Left ventricle myocardium superior (tissue), 1 donor: Measurements from ENCODE around the gene SLC45A1. TPM values are rescaled to one million over a fixed set of nuclear protein-coding genes. Genes with fewer than 3 reads are reported as not detected.

ENCODE experiments used
- ATAC-seq: fragments of 200-7000 bp; cut with Tn5 transposase; one replicate; pipeline ENCODE4 v1.9.1; 2020; ENCODE audit warnings: mild to moderate bottlenecking, moderate library complexity
- DNase-seq: peaks from one replicate; pipeline ENCODE4 v3.0.0-alpha.2; 2020
- intact Hi-C: fragments of 100-400 bp; cut with micrococcal nuclease; formaldehyde crosslinking; loops from one replicate; pipeline ENCODE4 v1.11.0; 2022
- total RNA-seq: library from RNA; stranded (reverse); fragmentation: NEBNext Ultra II Directional; extraction: Animal tissue kit (Norgen Biotek cat#: 25700); gene quantifications from one replicate; pipeline ENCODE4 v1.2.1, GENCODE V29; 2021
- donor health status: DM: no; HTN: yes; CAD: no; lungs with severe emphysema.

The SLC45A1 gene
- total RNA-seq, 1 donor from 2014 or later: 2.0 TPM

GRCh38 chr1:8303876-8304275, 14.0 kb upstream of the SLC45A1 start:
- ATAC-seq (no peak), DNase-seq (no peak)
- intact Hi-C loops: no loop called here

DNA sequence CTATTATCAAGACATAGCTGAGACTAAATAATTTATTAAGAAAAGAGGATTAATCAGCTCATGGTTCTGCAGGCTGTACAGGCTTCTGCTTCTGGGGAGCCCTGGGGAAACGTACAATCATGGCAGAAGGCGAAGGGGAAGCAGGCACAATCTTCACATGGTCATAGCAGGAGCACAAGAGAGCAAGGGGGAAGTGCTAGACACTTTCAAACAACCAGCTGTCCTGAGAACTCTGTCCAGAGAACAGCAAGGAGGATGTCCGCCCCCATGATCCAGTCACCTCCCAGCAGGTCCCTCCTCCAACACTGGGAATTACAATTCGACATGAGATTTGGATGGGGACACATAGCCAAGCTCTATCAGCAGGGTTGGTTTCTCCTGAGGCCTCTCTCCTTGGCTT, 10.3 kb upstream of the SLC45A1 start:
- ATAC-seq (no peak), DNase-seq (no peak)
- intact Hi-C loops: no loop called here

DNA sequence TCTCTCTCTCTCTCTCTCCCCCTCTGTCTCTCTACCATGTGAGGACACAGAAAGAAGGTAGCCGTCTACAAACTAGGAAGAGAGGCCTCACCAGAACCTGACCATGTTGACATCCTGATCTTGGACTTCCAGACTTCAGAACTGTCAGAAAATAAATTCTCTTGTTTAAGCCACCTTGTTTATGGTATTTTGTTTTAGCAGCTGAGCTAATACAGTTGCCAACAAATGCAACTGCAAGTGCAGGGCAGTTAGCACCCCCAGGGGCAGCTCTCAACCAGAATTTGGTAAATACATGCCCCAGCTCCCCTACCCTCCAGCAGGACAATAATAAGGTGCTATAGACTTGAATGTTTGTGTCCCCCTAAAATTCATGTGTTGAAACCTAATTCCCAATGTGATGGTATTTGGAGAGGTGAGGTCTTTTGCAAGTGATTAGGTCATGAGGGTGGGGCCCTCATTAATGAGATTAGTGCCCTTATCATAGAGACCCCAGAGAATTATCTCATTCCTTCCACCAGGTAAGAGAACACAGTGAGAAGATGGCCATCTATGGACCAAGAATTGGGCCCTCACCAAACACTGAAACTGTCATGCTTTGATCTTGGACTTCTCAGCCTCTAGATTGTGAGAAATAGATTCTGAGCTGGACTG, 6.7 kb upstream of the SLC45A1 start:
- intact Hi-C loops: loop anchor here (10.0 kb wide), 1 partner anchor 286 kb away; the partner anchor contains the start of gene ERRFI1
- no peak for ATAC-seq
- DNase-seq: no peak

DNA sequence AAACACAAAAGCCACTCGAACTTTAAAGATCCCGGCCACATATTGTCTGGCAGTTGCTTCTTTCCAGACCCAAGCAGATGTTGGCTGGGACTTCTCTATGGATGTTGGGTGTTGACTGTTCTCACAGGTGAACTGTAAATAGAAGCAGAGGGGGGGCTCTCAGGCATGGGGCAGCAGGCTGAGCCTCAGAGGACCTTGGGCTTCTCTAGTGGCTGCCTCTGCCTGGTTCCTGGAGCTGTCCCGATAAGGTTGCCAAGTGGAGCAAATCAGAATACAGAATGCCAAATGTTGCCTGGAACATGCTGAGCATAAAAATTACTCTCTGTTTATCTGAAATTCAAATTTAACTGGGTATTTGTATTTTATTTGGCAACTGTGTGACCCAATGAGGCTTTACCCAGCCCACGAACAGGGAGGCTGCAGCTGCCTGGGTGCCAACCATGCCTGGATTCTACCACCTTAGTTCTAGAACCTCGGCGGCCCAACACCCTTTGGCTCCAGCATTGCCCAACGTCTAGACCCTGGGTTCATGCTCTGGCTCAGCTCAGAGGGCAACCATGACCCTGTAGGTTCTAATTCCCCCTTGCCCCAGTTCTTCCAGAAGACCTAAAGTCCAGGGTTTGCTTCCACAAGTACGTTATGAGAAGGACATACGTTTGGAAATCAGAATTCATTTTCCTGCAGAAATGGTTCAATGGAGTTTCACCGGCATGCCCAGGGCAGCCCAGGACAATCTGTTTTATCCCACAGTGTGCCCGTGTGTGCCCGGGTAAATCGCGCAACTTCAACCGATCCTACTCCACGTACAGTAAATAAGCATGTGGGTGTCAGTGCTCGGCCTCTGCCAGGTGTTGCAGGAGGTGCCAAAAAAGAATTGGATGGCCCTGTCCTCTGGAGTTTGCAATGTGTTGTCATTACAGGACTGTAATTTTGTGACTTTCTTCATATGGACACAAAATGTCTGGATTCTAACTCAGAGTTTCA, 5.4 kb upstream of the SLC45A1 start:
- intact Hi-C loops: loop anchor here (10.0 kb wide), 1 partner anchor 288 kb away; the partner anchor contains the start of gene ERRFI1
- DNase-seq: peak; percentile 58
- ATAC-seq: peak; percentile 92

DNA sequence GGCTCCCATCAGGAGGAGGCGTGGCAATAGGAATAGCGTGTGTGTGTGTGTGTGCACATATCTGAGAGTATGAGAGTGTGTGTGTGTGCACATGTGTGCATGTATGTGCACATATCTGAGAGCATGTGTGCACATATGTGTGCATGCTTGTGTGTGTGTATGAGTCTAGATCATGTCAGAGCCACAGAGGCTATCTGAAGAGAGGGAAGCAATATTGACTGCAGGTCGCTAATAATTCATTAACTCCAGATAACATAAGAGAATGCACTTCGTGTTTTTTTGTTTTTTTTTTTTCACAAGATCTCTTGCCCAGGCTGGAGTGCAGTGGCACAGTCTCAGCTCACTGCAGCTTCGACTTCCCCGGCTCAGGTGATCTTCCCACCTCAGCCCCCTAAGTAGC, 4.7 kb upstream of the SLC45A1 start:
- no peak for ATAC-seq
- intact Hi-C loops: loop anchor here (10.0 kb wide), 1 partner anchor 288 kb away; the partner anchor contains the start of gene ERRFI1
- DNase-seq: no peak

DNA sequence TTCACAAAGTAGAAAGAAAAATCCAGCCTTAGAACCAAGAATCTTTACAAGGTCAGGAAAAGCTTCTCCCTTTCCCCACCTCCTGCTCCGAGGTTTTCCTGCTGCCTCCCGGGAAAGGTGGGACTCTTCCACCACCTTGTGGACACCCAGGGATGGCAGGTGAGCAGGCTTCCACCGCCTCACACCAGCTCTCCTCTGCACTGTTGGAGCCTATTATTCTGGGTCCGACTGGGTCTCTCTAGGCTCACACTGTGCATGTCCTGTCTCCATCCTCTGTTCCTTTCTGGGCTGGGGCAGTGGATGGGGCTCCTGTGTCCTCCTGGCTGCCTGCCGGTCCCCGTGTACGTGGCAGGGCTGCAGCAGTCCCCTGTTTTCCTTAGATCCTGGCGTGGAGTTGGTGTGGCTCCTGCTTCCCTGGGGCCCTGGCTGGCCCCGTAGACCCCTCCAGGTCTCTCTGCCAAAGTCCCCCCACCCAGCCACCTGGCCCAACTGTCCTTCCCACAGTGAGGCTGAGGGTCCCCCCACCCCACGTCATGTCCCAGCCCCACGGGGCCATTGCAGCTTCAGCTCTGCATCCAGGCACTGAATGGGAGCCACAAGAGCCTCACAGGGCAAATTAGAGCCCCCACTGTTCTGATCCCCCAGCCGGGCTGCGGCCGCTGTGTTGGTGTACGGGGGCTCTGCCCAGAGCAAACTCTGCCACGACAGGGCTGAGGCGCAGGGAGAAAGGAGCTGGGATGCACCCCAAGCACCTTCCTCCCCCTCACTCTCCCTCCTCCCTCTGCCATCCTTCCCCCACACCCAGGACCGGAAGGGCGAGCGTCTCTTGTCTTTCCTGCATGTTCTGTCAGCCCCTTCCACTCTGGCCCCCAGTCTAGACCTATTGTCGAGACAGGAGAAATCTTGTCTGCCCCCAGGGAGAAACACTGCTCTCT, 3.3 kb upstream of the SLC45A1 start:
- intact Hi-C loops: loop anchor here (10.0 kb wide), 1 partner anchor 290 kb away; the partner anchor contains the start of gene ERRFI1
- ATAC-seq: peak; percentile 72
- DNase-seq: peak; percentile 77

DNA sequence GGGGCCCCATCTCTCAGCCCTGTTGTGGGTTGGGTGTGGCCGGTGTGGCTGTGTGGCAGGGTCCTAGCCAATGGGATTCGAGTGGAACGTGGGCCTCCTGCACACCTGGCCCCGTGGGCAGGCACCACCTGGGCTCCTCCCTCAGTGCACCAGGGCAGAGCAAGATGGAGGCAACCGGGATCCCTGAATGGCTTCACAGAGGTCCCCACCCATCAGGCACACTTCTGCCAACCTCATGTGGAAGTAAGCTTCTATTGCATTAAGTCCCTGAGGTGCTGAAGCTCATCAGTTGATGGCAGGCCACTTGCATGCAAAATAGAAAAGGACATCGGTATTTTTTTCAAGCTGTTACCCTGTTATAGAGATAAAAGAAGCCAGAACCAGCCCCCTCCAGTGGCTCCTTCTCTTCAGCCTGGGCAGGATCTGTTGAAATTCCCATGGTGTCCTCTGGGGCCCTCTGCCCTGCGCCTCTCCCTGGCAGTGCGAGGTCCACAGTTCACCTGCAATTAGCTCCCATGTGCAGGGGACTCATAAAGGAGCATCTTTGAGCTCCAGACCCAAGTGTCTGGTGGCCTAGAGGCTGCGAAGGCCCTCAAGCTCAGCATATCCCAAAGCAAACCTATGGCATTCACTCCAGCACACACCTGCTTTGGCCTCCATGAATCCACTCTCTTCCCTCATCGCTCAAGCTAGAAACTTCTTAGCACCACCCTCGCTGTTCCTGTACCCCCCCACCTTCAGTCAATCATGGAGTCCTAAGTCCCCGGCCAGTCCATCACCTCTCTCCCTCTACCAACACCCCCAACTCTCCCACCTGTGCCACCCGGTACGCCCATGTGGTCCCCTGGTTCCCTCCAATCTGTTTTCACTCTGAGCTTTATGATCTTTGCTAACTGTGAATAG, 2.1 kb upstream of the SLC45A1 start:
- ATAC-seq (no peak), DNase-seq (no peak)
- intact Hi-C loops: loop anchor here (10.0 kb wide), 1 partner anchor 291 kb away; the partner anchor contains the start of gene ERRFI1

GRCh38 chr1:8318436-8318835, 522 bp downstream of the SLC45A1 start:
- intact Hi-C loops: loop anchor here (10.0 kb wide), 1 partner anchor 294 kb away; the partner anchor contains the start of gene ERRFI1
- ATAC-seq (no peak), DNase-seq (no peak)

DNA sequence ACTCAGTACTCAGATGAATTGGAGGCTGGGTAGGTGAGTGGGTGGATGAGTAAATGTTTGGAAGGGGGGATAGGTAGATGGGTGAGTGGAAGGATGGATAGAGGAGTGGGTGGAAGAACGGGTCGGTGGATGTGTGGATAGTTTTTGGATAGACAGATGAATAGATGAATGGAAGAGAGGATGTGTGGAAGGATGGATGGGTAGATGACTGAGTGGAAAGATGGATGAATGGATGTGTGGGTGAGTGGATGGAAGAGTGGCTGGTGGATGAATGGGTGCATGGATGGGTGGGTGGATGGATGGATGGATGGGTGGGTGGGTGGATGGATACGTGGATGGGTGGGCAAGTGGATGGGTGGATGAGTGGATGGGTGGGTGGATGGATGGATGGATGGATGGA, 3.7 kb downstream of the SLC45A1 start:
- intact Hi-C loops: no loop called here
- DNase-seq: no peak
- no peak for ATAC-seq

DNA sequence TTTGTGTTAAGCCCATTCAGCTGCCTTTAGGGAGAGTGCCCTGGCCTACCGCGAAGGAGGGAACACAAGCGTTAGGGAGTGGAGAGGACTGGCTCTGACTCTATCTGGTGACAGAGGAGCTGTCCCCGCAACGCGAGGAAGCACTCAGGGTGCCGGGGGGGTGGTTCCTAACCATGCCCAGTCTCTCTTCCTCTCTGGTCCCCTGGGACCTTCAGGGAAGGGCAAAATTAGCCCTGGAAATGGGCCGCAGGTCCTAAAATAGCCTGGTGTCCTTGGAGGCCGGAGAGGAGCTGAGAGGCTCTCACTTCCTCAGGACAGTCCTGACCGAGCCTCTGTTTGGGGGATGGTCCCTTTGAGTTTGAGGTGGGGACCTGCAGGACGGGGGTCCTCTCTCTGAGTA, 5.8 kb downstream of the SLC45A1 start:
- peak; percentile 95 for ATAC-seq
- DNase-seq: peak; percentile 74
- intact Hi-C loops: no loop called here

DNA sequence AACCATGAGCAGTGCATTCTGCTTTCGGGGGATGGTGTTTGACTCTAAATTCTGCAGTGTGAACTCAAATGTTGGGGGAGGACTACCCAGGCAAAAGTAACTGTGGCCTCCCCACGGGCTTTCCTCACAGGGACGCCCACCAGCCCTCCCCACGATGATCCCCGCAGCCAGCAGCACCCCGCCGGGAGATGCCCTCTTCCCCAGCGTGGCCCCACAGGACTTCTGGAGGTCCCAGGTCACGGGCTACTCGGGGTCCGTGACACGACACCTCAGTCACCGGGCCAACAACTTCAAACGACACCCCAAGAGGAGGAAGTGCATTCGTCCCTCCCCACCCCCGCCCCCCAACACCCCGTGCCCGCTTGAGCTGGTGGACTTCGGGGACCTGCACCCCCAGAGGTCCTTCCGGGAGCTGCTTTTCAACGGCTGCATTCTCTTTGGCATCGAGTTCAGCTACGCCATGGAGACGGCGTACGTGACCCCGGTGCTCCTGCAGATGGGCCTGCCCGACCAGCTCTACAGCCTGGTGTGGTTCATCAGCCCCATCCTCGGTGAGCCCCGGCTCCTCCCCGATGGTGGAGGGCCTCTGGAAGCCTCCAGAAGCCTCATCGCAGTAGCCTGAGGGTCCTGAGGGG, 6.4 kb downstream of the SLC45A1 start:
- peak; percentile 5 for ATAC-seq
- no peak for DNase-seq
- intact Hi-C loops: no loop called here

DNA sequence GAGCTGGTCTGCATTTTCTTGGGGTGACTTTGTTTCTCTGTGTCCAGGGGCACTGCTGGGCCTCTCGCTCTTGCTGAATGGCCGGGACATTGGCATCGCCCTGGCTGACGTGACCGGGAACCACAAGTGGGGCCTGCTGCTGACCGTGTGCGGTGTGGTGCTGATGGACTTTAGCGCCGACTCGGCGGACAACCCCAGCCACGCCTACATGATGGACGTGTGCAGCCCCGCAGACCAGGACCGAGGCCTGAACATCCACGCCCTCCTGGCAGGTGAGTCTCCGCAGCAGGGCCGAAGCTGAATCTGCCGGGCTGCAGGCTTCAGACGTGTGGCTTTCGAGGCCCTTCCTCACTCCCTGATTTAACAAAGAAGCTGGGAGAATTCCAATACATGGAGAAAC, 7.9 kb downstream of the SLC45A1 start:
- no peak for DNase-seq
- ATAC-seq: no peak
- intact Hi-C loops: no loop called here

DNA sequence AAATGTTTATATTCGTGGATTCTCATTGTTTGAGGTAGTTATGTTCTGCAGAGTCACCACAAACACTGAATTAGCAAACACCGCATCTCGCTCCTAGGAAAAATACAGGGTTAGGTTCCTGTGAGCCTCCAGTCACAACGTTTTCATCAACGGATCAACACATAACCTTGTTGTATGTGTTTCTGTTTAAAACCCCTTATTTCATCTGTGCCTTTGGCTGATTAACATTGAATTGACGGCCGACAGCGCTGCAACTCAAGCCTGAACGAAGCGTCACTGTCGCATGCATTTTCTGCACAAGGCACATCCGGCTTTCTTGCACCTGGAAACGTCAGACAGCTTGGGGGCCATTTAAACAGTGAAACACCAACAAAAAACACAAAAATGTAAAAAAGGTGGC, 8.4 kb downstream of the SLC45A1 start:
- ATAC-seq: no peak
- intact Hi-C loops: no loop called here
- DNase-seq: no peak

DNA sequence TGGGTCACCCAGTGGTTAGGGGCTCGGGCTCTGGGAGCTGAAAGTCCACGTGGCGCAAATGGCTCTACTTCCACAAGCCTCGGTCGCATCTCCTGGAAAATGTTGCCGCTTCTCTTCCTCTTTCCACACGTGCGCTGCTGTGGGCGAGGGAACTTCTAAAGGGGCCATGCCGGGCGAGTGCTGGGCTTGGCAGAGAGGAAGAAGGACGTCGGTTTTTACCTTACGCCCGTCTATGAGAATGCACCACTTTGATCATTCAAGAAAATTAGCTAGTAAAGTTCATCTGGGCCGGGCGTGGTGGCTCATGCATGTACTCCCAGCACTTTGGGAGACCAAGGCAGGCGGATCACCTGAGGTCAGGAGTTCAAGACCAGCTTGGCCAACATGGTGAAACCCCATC, 10.4 kb downstream of the SLC45A1 start:
- no peak for DNase-seq
- intact Hi-C loops: no loop called here
- ATAC-seq: no peak

DNA sequence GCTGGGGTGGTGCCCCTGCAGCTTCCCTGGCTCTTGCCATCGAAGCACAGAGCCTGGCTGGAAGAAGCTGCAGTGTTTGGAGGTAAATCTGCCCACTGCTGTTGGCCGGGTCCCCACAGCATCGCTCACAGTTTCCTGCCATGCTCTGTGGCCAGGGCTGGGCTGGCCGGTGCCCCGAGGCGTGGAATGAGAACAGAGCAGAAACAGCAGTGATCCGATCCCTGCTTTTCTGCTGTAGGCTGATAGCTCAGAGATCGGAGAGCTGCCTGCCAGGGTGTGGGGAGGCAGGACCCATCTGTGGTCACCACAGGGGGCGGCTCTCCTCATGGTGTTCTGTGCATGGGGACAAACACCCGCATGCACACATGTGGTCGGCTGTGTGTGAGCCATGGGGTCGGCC, 11.5 kb downstream of the SLC45A1 start:
- no peak for DNase-seq
- no peak for ATAC-seq
- intact Hi-C loops: no loop called here

GRCh38 chr1:8329858-8330257, 11.9 kb downstream of the SLC45A1 start:
- intact Hi-C loops: no loop called here
- ATAC-seq (no peak), DNase-seq (no peak)

- DNase-seq: no peak
- intact Hi-C loops: no loop called here
- no peak for ATAC-seq
Observed at GRCh38 chr1:8330271-8331125, 12.6 kb downstream of the SLC45A1 start.
